Measurements from ENCODE around the gene SP1. TPM values are rescaled to one million over a fixed set of nuclear protein-coding genes. Genes with fewer than 3 reads are reported as not detected.
"Not testable (repeated sequence)": the region's sequence is repeated elsewhere in the genome, so short reads cannot be mapped to it uniquely, and the experiment has no call there.

SP1 gene
- total RNA-seq, 1 experiment from 2014 or later = 87.2 TPM

GRCh38 chr12:53358836-53359419, 21.0 kb upstream of the SP1 start:
- CTCF ChIA-PET = no interaction called here
- no peak overlapping the region for H3K27ac Mint-ChIP-seq
- H3K4me1 Mint-ChIP-seq = no peaks in the 10 kb centered on the region
- H3K4me3 Mint-ChIP-seq = no peak overlapping the region
- H3K36me3 Mint-ChIP-seq = no peaks in the 10 kb centered on the region
- DNase-seq (ENCODE audit: low spot score) = no peak
- no peak for ATAC-seq
- TF ChIP-seq ESRRA (CRISPR knock-in tag; IDR thresholded peaks at IDR 0.05; ENCODE audit: borderline replicate concordance) = no peak
- TF ChIP-seq ZNF219 (CRISPR knock-in tag; IDR thresholded peaks at IDR 0.05; ENCODE audit: borderline replicate concordance) = no peak
- no peak for TF ChIP-seq MLX (CRISPR knock-in tag; IDR thresholded peaks at IDR 0.05)
- no peak for TF ChIP-seq ZSCAN18 (CRISPR knock-in tag; IDR thresholded peaks at IDR 0.05)
- no peak for TF ChIP-seq GABPB1 (CRISPR knock-in tag; IDR thresholded peaks at IDR 0.05)
- no peak for TF ChIP-seq SP1 (CRISPR knock-in tag; conservative IDR thresholded peaks at IDR 0.05)
- TF ChIP-seq JUN (CRISPR knock-in tag; IDR thresholded peaks at IDR 0.05) = no peak
- no peak for TF ChIP-seq ZNF532 (CRISPR knock-in tag; IDR thresholded peaks at IDR 0.05; ENCODE audit: borderline replicate concordance)
- TF ChIP-seq JAZF1 (CRISPR knock-in tag; IDR thresholded peaks at IDR 0.05) = no peak
- TF ChIP-seq GRHL2 (CRISPR knock-in tag; IDR thresholded peaks at IDR 0.05; ENCODE audit: insufficient replicate concordance, severe bottlenecking) = no peak
- TF ChIP-seq EMX1 (CRISPR knock-in tag; IDR thresholded peaks at IDR 0.05) = no peak
- TF ChIP-seq NFATC4 (CRISPR knock-in tag; IDR thresholded peaks at IDR 0.05) = no peak
- POLR2A ChIA-PET = no interaction called here
- no peaks in the 10 kb centered on the region for H3K9me3 Mint-ChIP-seq
- H3K27me3 Mint-ChIP-seq (ENCODE audit: low read depth) = no peaks in the 10 kb centered on the region

- not testable (repeated sequence) for H3K27me3 Mint-ChIP-seq (ENCODE audit: low read depth); ATAC-seq; H3K9me3 Mint-ChIP-seq; H3K4me1 Mint-ChIP-seq; DNase-seq (ENCODE audit: low spot score); H3K4me3 Mint-ChIP-seq; H3K27ac Mint-ChIP-seq; H3K36me3 Mint-ChIP-seq
- POLR2A ChIA-PET = interaction anchor here (0.6 kb wide), 1 partner anchor 41 kb away, joined by 3 read pairs; no protein-coding TSS in a partner anchor
- CTCF ChIA-PET = interaction anchor here (1.5 kb wide), 2 partner anchors 9 to 40 kb away, joined by 5 to 6 read pairs; partner anchors contain the start of gene AAAS
Measured at GRCh38 chr12:53361638-53362037, 18.3 kb upstream of the SP1 start.

- no peak overlapping the region for H3K27ac Mint-ChIP-seq
- no peak for DNase-seq (ENCODE audit: low spot score)
- CTCF ChIA-PET = interaction anchor here (1.2 to 2.3 kb wide), 2 partner anchors 20 to 44 kb away, joined by 6 to 8 read pairs; partner anchors contain the start of gene AAAS
- TF ChIP-seq USF1 (CRISPR knock-in tag; IDR thresholded peaks at IDR 0.05) = no peak
- TF ChIP-seq CREM (CRISPR knock-in tag; IDR thresholded peaks at IDR 0.05) = no peak
- no peak for TF ChIP-seq E2F4 (CRISPR knock-in tag; IDR thresholded peaks at IDR 0.05; ENCODE audit: borderline replicate concordance, low read depth)
- no peak for TF ChIP-seq FOXJ3 (CRISPR knock-in tag; IDR thresholded peaks at IDR 0.05; ENCODE audit: borderline replicate concordance)
- TF ChIP-seq E2F5 (CRISPR knock-in tag; IDR thresholded peaks at IDR 0.05) = no peak
- no peak for TF ChIP-seq STAT6 (CRISPR knock-in tag; conservative IDR thresholded peaks at IDR 0.05; ENCODE audit: low read depth)
- TF ChIP-seq ZNF232 (CRISPR knock-in tag; IDR thresholded peaks at IDR 0.05) = no peak
- no peak for TF ChIP-seq GABPB1 (CRISPR knock-in tag; IDR thresholded peaks at IDR 0.05)
Measured at GRCh38 chr12:53365245-53365904, 14.6 kb upstream of the SP1 start.

More at GRCh38 chr12:53365245-53365904, 14.6 kb upstream of the SP1 start:
- Mint-ChIP-seq H3K36me3 (no peaks in the 10 kb centered on the region), H3K27me3 (ENCODE audit: low read depth) (no peaks in the 10 kb centered on the region), H3K9me3 (no peaks in the 10 kb centered on the region), H3K4me3 (no peak overlapping the region), H3K4me1 (peaks cover 2% of the 10 kb centered on the region; the same call in 1 of the 2 replicates)
- POLR2A ChIA-PET = no interaction called here
- ATAC-seq = no peak
